NCI-H2107 treated with DMSO at 0.1 percent for 48 hours (cell line): ENCODE measurements around the gene EGR2.
"Not testable (repeated sequence)": the region's sequence is repeated elsewhere in the genome, so short reads cannot be mapped to it uniquely, and the experiment has no call there.

Source experiments
- DNase-seq: peaks from one replicate; lab custom pipeline; 2025; ENCODE audit not compliant: unreplicated experiment; lab: John Stamatoyannopoulos, UW

EGR2 gene

GRCh38 chr10:62795762-62796161, 20.4 kb downstream of the EGR2 start:
- no peak for DNase-seq

DNA sequence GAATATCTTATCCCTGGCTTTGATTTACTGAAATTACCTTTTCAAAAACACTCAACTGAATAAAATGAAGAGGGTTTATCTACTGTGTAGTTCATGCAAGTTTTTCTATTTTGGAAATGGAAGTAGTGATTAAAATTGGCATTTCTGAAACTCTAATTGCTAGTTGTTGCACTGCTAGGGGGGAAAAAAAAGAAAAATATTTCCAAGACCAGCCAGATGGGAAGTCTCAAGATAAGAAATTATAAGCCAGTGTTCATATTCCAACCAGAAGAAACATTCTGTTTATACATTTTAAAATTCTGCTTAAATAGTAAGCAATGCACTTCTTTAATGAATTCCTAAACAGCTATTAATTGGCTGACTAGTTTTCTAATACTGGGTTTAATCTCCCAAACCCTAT, 21.1 kb downstream of the EGR2 start:
- DNase-seq, result no peak

GRCh38 chr10:62794306-62794705, 21.9 kb downstream of the EGR2 start:
- no peak for DNase-seq

DNA sequence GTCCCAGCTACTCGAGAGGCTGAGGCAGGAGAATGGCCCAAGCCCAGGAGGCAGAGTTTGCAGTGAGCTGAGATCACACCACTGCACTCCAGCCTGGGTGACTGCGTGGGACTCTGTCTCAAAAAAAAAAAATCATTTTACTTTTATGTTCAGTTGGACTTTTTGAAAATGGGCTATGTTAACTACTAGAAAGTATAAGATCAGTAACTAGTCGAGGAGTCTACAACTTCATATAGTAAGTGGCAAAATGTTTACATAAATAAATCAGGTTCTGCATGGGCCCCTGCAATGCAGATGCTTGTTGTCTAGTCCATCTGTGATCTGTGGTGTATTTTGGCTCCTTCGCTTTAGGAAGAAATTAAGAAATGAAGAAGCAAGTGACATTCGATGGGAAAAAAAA, 23.9 kb downstream of the EGR2 start:
- DNase-seq, result no peak

DNA sequence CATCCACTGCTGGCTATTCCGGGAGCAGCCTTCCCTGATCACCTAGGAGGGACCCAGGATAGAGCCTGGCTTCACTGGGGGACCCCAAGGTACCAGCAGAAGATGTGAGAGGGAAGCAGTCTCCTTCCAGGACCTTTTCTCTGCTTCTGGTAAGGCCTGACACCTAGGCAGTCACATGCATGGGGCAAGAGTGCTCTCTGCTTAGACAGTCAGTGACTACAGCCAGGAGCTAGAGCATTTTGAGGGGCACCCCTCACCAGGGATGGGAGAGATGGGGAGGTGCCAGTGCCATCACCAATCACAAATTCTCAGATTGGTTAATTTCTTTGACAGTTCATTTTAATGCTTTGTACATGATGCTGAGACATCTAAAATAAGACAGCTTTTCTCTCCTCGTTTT, 25.6 kb downstream of the EGR2 start:
- DNase-seq, result no peak

DNA sequence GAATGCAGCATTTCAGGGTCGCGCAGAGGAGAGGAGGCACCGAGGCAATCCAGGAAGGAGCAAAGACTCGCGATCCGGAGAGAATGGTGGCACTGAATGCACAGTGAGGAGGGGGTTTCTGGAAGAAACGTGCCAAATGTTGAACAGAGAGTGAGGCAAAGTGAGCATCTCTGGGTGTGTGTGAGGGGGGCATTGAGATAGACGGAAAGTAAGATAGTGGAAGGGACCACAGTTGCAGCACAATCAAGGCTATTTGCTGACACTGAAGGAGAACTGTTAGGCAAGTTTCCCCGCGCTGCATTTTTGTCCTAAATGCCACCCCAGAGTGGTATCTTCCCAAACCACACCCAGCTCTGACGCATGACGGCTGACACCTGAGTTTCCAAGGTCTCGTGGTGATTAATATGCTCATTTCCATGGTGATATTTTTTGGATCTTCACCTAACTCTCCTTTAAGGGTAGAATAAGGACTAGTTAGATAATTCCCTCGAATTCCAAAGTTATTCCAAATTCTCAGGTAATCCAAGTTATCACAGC, 26.1 kb downstream of the EGR2 start:
- DNase-seq, result no peak

- no peak for DNase-seq
These were observed 27.2 kb downstream of the EGR2 start for GRCh38 chr10:62788861-62789467.

DNA sequence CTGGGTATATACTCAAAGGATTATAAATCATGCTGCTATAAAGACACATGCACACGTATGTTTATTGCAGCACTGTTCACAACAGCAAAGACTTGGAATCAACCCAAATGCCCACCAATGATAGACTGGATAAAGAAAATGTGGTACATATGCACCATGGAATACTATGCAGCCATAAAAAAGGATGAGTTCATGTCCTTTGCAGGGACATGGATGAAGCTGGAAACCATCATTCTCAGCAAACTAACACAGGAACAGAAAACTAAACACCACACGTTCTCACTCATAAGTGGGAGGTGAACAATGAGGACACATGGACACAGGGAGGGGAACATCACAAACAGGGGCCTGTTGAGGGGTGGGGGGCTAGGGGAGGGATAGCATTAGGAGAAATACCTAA, 27.9 kb downstream of the EGR2 start:
- not testable (repeated sequence) for DNase-seq

DNA sequence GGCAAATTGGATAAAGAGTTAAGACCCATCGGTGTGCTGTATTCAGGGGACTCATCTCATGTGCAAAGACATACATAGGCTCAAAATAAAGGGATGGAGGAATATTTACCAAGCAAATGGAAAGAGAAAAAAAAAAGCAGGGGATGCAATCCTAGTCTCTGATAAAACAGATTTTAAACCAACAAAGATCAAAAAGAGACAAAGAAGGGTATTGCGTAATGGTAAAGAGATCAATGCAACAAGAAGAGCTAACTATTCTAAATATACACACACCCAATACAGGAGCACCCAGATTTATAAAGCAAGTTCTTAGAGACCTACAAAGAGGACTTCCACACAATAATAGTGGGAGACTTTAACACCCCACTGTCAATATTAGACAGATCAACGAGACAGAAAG, 31.6 kb downstream of the EGR2 start:
- not testable (repeated sequence) for DNase-seq

DNA sequence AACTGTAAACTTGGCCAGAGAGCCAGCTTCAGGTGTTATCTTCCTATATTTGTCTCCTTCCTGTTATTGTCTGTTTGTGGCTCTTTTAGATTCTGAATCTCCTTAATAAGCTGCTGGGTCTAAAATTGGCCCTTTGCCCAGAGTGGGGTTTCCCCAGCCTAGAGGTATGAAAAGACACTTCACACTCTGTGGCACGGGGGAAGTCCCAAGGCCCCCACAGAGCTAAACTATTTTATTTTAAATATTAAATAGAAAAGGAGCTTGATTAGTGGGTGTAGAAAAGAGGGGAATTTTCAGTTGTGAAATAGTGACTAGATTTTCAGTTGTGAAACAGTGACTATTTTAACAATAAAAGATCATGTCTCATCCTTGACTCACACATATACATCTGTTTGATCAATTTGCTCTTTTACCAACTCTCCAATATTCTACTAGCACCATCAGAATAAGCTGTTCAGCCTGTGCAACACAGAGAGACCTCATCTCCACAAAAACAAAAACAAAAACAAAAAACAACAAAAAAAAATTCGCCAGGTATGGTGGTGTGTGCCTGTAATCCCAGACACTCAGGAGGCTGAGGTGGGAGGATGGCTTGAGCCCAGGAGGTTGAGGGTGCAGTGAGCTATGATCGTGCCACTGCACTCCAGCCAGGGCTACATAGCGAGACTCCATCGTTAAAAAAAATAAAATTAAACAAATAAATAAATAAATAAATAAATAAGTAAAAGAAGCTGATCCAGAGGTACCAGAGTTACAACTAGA, 36.5 kb downstream of the EGR2 start:
- no peak for DNase-seq

DNA sequence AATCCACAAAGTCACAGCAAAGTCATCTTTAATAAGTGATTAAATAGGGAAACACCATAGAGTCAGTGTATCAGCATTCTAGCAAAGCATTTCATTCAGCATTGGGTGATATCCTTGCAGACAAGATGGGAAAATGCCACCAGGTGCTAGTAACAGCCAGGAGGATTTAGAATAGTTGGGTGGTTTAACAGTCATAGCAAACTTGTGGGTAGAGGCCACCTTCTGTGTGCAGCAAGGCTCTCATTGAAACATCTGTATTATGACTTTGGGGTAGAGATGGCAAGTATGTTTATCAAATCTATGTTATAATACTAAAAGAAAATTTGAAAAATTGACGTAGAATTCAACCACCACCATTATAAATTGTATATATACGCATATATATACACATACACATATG, 38.0 kb downstream of the EGR2 start:
- no peak for DNase-seq

- DNase-seq, result no peak
These were observed 43.8 kb downstream of the EGR2 start for GRCh38 chr10:62772186-62772974.

DNA sequence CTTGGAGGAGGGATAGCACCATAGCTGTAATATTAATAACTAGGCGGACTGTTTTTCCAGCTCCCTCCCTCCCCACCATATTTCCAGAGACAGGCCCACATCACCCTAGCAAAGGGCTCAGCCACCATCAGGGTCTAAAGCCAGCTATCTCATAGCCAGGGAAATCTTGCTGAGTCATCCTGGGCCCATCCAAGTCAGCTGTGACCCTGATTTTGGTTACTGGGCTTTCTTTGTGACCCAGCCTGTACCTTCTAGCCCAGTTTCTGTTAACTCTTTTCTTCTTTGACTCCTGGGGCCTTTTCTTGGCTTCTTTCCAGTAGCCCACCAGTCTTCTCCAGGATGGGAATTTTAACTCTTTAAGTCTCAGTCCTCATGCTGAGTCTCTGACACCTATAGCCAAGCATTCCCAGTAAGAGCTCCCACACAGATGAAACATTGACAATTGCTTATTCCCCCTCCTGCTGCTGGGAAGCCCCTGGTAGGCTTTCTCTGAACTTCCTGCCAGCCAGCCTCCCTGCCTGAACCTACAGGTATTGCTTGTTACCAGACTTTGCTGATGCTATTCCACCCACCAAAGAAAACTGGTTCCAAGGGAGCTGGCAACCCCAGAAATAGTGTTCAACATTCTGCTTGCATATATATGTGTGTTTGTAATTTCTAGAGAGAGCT, 46.5 kb downstream of the EGR2 start:
- no peak for DNase-seq

DNA sequence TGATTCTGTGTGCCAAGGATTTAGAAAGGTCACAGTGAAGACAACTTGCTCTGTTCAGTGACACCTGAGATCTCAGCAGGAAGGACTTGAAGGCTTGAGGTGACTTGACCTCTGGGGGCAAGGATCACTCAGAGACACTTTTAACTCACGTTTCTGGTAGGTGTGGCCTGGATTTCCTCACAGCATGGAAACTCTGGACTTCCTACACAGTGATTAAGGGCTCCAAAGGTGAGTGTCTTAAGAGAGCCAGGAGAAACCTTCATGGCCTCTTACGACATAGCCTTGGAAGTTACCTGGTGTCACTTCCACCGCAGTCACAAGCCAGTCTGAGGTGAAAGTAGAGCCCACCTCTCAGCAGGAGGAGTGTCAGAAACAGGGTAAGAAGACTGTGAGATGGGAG, 49.8 kb downstream of the EGR2 start:
- DNase-seq, result no peak

- no peak for DNase-seq
These were observed 50.4 kb downstream of the EGR2 start for GRCh38 chr10:62765726-62766125.

- no peak for DNase-seq
These were observed 52.2 kb downstream of the EGR2 start for GRCh38 chr10:62764011-62764410.

DNA sequence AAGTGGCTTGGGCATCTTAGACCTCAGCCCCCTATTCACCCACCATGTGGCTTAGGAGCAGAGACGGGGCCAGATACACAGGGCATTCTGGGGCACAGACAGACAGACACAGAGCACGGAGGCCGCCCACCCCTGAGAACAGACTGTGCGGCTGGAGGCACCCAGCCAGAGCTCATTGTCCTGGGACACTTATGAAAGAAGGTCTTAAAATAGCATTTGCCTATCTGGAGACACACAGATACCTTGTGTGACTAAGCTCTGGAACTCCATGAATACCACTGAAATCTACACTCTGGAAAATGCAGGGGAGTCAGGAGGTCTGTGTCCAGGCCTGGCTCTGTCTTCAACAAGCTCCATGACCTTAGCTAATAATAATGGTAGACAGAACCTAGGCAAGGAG, 53.0 kb downstream of the EGR2 start:
- DNase-seq, result no peak
